Fibroblast of lung (primary cell): Measurements from ENCODE around the gene PLCB2. TPM values are rescaled to one million over a fixed set of nuclear protein-coding genes. Genes with fewer than 3 reads are reported as not detected.

Source experiments
- DNase-seq, 2 donors: peaks; one replicate each; pipeline versions ENCODE4 v3.0.0 to v3.0.0-alpha.2; 2010; ENCODE audit warnings: low read depth in 2 of 2
- H2AFZ ChIP-seq: 2 replicates; pipeline ENCODE4 v1.5.1; 2012; ENCODE audit warnings: low read length, control low read depth, inconsistent platforms
- H3K27ac ChIP-seq: 2 replicates; pipeline ENCODE4 v1.5.1; 2011; ENCODE audit warnings: low read length, control low read depth; ENCODE audit not compliant: insufficient read depth
- H3K27me3 ChIP-seq: 2 replicates; pipeline ENCODE4 v1.5.1; 2011; ENCODE audit warnings: mild to moderate bottlenecking, low read length; ENCODE audit not compliant: control insufficient read depth, insufficient read depth
- H3K36me3 ChIP-seq: 2 replicates; pipeline ENCODE4 v1.5.1; 2011; ENCODE audit warnings: low read length; ENCODE audit not compliant: control insufficient read depth, insufficient read depth
- H3K4me1 ChIP-seq: 2 replicates; pipeline ENCODE4 v1.5.1; 2011; ENCODE audit warnings: low read length; ENCODE audit not compliant: control insufficient read depth, insufficient read depth; ENCODE audit errors: extremely low read depth
- H3K4me2 ChIP-seq: 2 replicates; pipeline ENCODE4 v1.5.1; 2011; ENCODE audit warnings: low read length, control low read depth; ENCODE audit not compliant: insufficient read depth; ENCODE audit errors: extremely low read depth
- H3K4me3 ChIP-seq, 4 experiments: fragments of 200-600 bp in 1 of 4; sonication (generic) in 1 of 4; replicated peaks in 1 of 4; 2 replicates each; pipeline ENCODE4 v1.5.1; 2011 to 2016; ENCODE audit warnings: low read length in 4 of 4, low read depth in 3 of 4, mild to moderate bottlenecking in 3 of 4, control low read depth in 2 of 4, inconsistent platforms in 1 of 4, mixed read lengths in 1 of 4; ENCODE audit not compliant: insufficient read depth in 1 of 4; ENCODE audit errors: control extremely low read depth in 1 of 4
- H3K79me2 ChIP-seq: 2 replicates; pipeline ENCODE4 v1.5.1; 2012; ENCODE audit warnings: mild to moderate bottlenecking, low read length, inconsistent platforms; ENCODE audit not compliant: control insufficient read depth, insufficient read depth
- H3K9ac ChIP-seq: 2 replicates; pipeline ENCODE4 v1.5.1; 2011; ENCODE audit warnings: mild to moderate bottlenecking, low read length, control low read depth; ENCODE audit not compliant: insufficient read depth
- H3K9me3 ChIP-seq: 2 replicates; pipeline ENCODE4 v1.5.1; 2012; ENCODE audit warnings: low read depth, low read length; ENCODE audit not compliant: control insufficient read depth, insufficient read depth
- H4K20me1 ChIP-seq: 2 replicates; pipeline ENCODE4 v1.5.1; 2011; ENCODE audit warnings: low read length; ENCODE audit not compliant: control insufficient read depth, insufficient read depth; ENCODE audit errors: extremely low read depth
- EZH2 ChIP-seq: IDR thresholded peaks from 2 replicates; pipeline ENCODE4 v1.5.1; 2012; ENCODE audit warnings: low read length, control low read depth, mild to moderate bottlenecking; ENCODE audit errors: missing control alignments
- polyA plus RNA-seq, 2 donors: library from polyadenylated mRNA; depleted of rRNA in 1 of 2; stranded (reverse) in 1 of 2; unstranded in 1 of 2; fragments of >200 nt; gene quantifications; 2 replicates each; pipeline ENCODE4 v1.2.1, GENCODE V29; 2011 to 2012; ENCODE audit warnings: missing spikeins in 1 of 2
- total RNA-seq: library from RNA; depleted of rRNA; stranded (reverse); fragments of >200 nt; gene quantifications from 2 replicates; pipeline ENCODE4 v1.2.1, GENCODE V29; 2014
- TF ChIP-seq, protein P1 (sequence below), 2 donors: IDR thresholded peaks in 1 of 2; conservative IDR thresholded peaks in 1 of 2; 1 replicate in 1 of 2; 2 replicates in 1 of 2; pipeline ENCODE4 v1.5.1; 2011 to 2012; ENCODE audit warnings: low read length in 2 of 2, control low read depth in 1 of 2, inconsistent platforms in 1 of 2, low read depth in 1 of 2, mild to moderate bottlenecking in 1 of 2

The PLCB2 gene
- total and polyA plus RNA-seq, 2 donors (not counting 1 experiment from before 2014, with no cell fraction given) = under 0.01 to 0.40 TPM

- H2AFZ ChIP-seq = no peak overlapping the region
- H3K4me2 ChIP-seq = no peak overlapping the region
- no peaks in the 10 kb centered on the region for H3K79me2 ChIP-seq
- H3K4me3 ChIP-seq = no peak overlapping the region
- H3K27me3 ChIP-seq = peaks cover 8% of the 10 kb centered on the region
- no peaks in the 10 kb centered on the region for H4K20me1 ChIP-seq
- TF ChIP-seq EZH2 = no peak
- TF ChIP-seq, protein P1, sequence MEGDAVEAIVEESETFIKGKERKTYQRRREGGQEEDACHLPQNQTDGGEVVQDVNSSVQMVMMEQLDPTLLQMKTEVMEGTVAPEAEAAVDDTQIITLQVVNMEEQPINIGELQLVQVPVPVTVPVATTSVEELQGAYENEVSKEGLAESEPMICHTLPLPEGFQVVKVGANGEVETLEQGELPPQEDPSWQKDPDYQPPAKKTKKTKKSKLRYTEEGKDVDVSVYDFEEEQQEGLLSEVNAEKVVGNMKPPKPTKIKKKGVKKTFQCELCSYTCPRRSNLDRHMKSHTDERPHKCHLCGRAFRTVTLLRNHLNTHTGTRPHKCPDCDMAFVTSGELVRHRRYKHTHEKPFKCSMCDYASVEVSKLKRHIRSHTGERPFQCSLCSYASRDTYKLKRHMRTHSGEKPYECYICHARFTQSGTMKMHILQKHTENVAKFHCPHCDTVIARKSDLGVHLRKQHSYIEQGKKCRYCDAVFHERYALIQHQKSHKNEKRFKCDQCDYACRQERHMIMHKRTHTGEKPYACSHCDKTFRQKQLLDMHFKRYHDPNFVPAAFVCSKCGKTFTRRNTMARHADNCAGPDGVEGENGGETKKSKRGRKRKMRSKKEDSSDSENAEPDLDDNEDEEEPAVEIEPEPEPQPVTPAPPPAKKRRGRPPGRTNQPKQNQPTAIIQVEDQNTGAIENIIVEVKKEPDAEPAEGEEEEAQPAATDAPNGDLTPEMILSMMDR (conservative IDR thresholded peaks at IDR 0.05 in 1 of 2, IDR thresholded peaks at IDR 0.05 in 1 of 2; ENCODE audit: low read depth in 1 of 2, low read length in 2 of 2) = no peak
- DNase-seq = no peak
- H3K27ac ChIP-seq = no peak overlapping the region
- no peaks in the 10 kb centered on the region for H3K4me1 ChIP-seq
- H3K36me3 ChIP-seq = no peaks in the 10 kb centered on the region
- H3K9ac ChIP-seq = no peak overlapping the region
- H3K9me3 ChIP-seq = no peaks in the 10 kb centered on the region
These were observed 62.7 kb downstream of the PLCB2 start for GRCh38 chr15:40244961-40245523.

DNA sequence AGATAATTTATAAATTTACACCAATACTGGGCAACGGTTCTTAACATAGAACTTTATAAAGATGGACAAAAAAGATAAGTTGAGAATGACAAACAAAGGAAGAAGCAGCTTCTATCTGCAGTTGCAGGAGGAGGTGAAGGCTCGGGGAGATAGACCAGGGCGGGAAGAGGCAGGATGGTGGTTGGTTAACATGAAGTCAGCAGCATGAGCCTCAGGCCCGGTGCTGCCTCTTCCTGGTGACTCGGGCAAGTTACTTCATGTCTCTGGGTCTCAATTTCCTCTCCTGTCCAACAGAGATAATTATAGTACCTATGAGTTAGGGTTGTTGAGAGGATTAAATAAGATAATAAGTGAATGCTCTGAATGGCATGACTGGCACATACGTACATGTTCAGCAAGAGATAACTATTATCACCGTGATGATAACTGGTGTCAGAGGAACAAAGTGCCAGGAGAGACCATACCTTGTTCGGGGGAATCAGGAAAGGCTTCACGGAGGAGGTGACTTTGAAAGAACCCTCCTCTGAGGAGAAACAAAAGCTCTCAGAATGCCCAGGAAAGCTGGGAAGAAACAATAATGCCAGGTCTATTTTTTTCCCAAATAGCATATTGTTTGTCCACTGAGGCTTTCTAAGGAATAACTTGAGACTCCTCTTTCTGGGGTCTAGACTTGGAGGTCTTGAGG lies 64.5 kb downstream of the PLCB2 start:
- Histone ChIP-seq H3K79me2 (no peaks in the 10 kb centered on the region), H3K9me3 (no peaks in the 10 kb centered on the region), H3K4me1 (peaks cover 4% of the 10 kb centered on the region), H3K4me2 (no peak overlapping the region), H3K9ac (no peak overlapping the region), H3K4me3 (no peak overlapping the region), H3K36me3 (no peaks in the 10 kb centered on the region), H3K27ac (no peak overlapping the region), H2AFZ (no peak overlapping the region), H3K27me3 (peaks cover 8% of the 10 kb centered on the region), H4K20me1 (no peaks in the 10 kb centered on the region)
- no peak for TF ChIP-seq EZH2
- TF ChIP-seq, protein P1 (conservative IDR thresholded peaks at IDR 0.05 in 1 of 2, IDR thresholded peaks at IDR 0.05 in 1 of 2; ENCODE audit: low read depth in 1 of 2, low read length in 2 of 2) = no peak
- no peak for DNase-seq

- no peak for TF ChIP-seq EZH2
- TF ChIP-seq, protein P1 (conservative IDR thresholded peaks at IDR 0.05 in 1 of 2, IDR thresholded peaks at IDR 0.05 in 1 of 2; ENCODE audit: low read depth in 1 of 2, low read length in 2 of 2) = no peak
- Histone ChIP-seq H3K27ac (no peak overlapping the region), H3K4me3 (no peak overlapping the region), H4K20me1 (no peaks in the 10 kb centered on the region), H3K9me3 (no peaks in the 10 kb centered on the region), H3K4me1 (peaks cover 4% of the 10 kb centered on the region), H3K4me2 (no peak overlapping the region), H3K79me2 (no peaks in the 10 kb centered on the region), H3K9ac (no peak overlapping the region), H3K36me3 (no peaks in the 10 kb centered on the region), H3K27me3 (peaks cover 8% of the 10 kb centered on the region), H2AFZ (no peak overlapping the region)
- DNase-seq = no peak
These were observed 65.1 kb downstream of the PLCB2 start for GRCh38 chr15:40242601-40243000.
